ENCODE results near the gene SLC26A11.
"Not testable (repeated sequence)": the region's sequence is repeated elsewhere in the genome, so short reads cannot be mapped to it uniquely, and the experiment has no call there.

Gene SLC26A11

DNA sequence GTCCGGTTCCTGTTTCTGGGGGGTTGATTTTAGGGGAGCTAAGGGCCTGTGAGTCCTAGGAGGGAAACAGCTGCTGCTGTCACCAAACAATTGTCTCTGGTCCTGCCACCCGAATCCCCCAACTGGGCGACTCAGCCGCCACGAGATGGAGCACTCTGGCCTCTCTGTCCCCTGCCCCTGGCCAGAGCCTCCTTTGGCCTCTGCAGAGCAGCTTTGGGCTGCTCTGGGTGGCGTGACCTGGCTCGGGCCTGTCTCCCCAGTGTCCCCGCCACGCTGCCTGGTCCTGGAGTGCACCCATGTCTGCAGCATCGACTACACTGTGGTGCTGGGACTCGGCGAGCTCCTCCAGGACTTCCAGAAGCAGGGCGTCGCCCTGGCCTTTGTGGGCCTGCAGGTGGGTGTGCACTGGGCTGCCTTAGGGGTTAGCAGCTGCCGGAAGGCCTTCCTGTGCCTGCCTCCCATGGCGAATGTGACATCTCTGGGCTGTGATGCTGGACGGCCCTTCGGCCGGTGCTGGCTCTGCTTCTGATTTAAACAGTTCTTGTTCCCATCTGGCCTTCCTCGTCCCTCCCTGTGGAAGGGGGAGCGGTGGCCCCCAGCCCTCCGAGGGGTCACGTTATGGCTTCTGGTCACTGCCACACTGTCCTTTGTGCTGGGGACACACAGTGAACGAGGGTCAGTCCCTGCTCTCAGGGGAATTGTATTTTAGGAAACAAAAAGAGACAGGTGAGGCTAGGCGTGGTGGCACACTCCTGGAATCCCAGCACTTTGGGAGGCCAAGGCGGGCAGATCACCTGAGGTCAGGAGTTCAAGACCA is 28.9 kb downstream of the SLC26A11 start:
- H3K4me1 ChIP-seq (ENCODE audit: control insufficient read depth in 2 of 2, insufficient read depth in 2 of 2, low read length in 2 of 2) = no peaks in the 10 kb centered on the region
- no peaks in the 10 kb centered on the region for H3K27me3 ChIP-seq (ENCODE audit: control insufficient read depth in 2 of 2, insufficient read depth in 2 of 2, low read length in 2 of 2)
- no peak overlapping the region for H3K27ac ChIP-seq (ENCODE audit: low read depth in 2 of 2, low read length in 2 of 2)
- H3K9ac ChIP-seq (ENCODE audit: low read depth in 1 of 2, low read length in 2 of 2) = no peak overlapping the region
- no peak overlapping the region for H3K4me3 ChIP-seq (ENCODE audit: low read length in 2 of 2)
- H3K9me3 ChIP-seq (ENCODE audit: control insufficient read depth in 2 of 2, low read length in 2 of 2) = no peaks in the 10 kb centered on the region
- H3K36me3 ChIP-seq (ENCODE audit: control insufficient read depth in 2 of 2, insufficient read depth in 2 of 2, low read length in 2 of 2) = peaks cover 3 to 5% of the 10 kb centered on the region in 2 donors

DNA sequence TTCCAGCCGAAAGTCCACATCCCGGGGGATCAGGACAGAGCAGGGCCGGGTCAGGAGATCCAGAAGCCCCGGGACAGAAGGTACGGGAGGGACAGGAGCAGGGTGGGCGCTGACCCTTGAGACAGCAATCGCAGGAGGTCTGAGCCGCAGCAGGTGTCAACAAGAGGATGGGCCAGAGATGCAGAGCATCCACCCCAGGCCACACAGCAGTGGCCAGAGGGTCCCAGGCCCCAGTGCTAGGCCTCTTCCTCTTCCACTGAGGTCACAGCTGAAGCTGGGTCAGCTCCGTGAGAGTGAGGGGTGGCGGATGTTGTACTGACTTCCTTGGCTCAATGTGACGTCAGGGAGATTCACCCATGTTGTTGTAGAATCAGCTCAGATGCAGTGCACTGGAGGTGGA is 31.7 kb downstream of the SLC26A11 start:
- H3K27ac ChIP-seq (ENCODE audit: low read depth in 2 of 2, low read length in 2 of 2) = no peak overlapping the region
- peaks cover 0 to 2% of the 10 kb centered on the region in 2 donors for H3K36me3 ChIP-seq (ENCODE audit: control insufficient read depth in 2 of 2, insufficient read depth in 2 of 2, low read length in 2 of 2)
- no peak overlapping the region for H3K9ac ChIP-seq (ENCODE audit: low read depth in 1 of 2, low read length in 2 of 2)
- peaks cover 6 to 8% of the 10 kb centered on the region in 2 donors for H3K4me1 ChIP-seq (ENCODE audit: control insufficient read depth in 2 of 2, insufficient read depth in 2 of 2, low read length in 2 of 2)
- H3K9me3 ChIP-seq (ENCODE audit: control insufficient read depth in 2 of 2, low read length in 2 of 2) = no peaks in the 10 kb centered on the region
- no peaks in the 10 kb centered on the region for H3K27me3 ChIP-seq (ENCODE audit: control insufficient read depth in 2 of 2, insufficient read depth in 2 of 2, low read length in 2 of 2)
- no peak overlapping the region for H3K4me3 ChIP-seq (ENCODE audit: low read length in 2 of 2)

DNA sequence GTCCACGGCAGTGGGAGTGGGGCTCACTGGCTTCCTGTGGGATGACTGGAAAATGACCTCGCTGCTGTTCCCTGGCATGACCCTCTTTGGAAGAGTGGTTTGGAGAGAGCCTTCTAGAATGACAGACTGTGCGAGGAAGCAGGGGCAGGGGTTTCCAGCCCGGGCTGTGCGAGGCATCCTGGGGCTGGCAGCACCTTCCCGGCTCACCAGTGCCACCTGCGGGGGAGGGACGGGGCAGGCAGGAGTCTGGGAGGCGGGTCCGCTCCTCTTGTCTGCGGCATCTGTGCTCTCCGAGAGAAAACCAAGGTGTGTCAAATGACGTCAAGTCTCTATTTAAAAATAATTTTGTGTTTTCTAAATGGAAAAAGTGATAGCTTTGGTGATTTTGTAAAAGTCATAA is 32.6 kb downstream of the SLC26A11 start:
- peaks cover 12% of the 10 kb centered on the region in 2 donors for H3K4me1 ChIP-seq (ENCODE audit: control insufficient read depth in 2 of 2, insufficient read depth in 2 of 2, low read length in 2 of 2)
- peaks cover 0 to 2% of the 10 kb centered on the region in 2 donors for H3K36me3 ChIP-seq (ENCODE audit: control insufficient read depth in 2 of 2, insufficient read depth in 2 of 2, low read length in 2 of 2)
- no peak overlapping the region for H3K27ac ChIP-seq (ENCODE audit: low read depth in 2 of 2, low read length in 2 of 2)
- no peaks in the 10 kb centered on the region for H3K27me3 ChIP-seq (ENCODE audit: control insufficient read depth in 2 of 2, insufficient read depth in 2 of 2, low read length in 2 of 2)
- no peaks in the 10 kb centered on the region for H3K9me3 ChIP-seq (ENCODE audit: control insufficient read depth in 2 of 2, low read length in 2 of 2)
- no peak overlapping the region for H3K9ac ChIP-seq (ENCODE audit: low read depth in 1 of 2, low read length in 2 of 2)
- H3K4me3 ChIP-seq (ENCODE audit: low read length in 2 of 2) = no peak overlapping the region

DNA sequence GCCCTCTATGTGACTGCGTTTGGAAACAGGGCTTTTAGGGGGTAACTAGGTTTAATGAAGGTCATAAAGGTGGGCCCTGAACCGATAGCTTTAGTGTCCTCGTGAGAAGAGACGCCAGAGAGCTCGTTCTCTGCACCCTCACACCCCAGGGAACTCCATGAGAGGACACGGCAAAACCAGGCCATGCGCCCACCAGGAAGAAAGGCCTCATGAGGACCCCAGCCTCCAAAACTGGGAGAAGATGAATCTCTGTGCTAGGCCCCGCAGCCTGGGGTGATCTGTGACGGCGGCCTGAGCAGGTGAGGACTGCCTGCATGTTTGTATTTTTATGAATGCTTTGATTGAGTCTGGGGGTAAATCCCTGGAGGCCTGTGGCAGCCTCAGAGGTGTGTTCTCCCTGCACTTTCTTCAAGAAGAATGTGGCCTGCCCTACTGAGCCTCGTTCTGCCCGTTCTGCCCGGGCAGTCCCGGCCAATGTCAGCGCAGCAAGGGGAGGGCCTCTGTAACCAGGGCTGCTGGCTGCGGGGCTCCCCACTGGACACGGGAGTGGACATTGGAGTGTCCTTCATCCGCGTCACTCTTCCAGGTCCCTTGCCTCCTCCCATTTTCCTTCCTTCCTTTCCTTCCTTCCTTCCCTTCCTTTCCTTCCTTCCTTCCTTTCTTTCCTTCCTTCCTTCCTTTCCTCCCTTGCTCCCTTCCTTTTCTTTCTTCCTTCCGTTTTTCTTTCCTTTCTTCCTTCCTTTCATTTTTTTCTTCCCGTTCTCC is 33.6 kb downstream of the SLC26A11 start:
- Histone ChIP-seq H3K4me1 (ENCODE audit: control insufficient read depth in 2 of 2, insufficient read depth in 2 of 2, low read length in 2 of 2) (peaks cover 12 to 18% of the 10 kb centered on the region in 2 donors), H3K9ac (ENCODE audit: low read depth in 1 of 2, low read length in 2 of 2) (no peak overlapping the region), H3K36me3 (ENCODE audit: control insufficient read depth in 2 of 2, insufficient read depth in 2 of 2, low read length in 2 of 2) (no peaks in the 10 kb centered on the region), H3K9me3 (ENCODE audit: control insufficient read depth in 2 of 2, low read length in 2 of 2) (no peaks in the 10 kb centered on the region), H3K27me3 (ENCODE audit: control insufficient read depth in 2 of 2, insufficient read depth in 2 of 2, low read length in 2 of 2) (no peaks in the 10 kb centered on the region), H3K27ac (ENCODE audit: low read depth in 2 of 2, low read length in 2 of 2) (peak overlapping the region in 1 of 2 donors; percentile 52), H3K4me3 (ENCODE audit: low read length in 2 of 2) (no peak overlapping the region)

DNA sequence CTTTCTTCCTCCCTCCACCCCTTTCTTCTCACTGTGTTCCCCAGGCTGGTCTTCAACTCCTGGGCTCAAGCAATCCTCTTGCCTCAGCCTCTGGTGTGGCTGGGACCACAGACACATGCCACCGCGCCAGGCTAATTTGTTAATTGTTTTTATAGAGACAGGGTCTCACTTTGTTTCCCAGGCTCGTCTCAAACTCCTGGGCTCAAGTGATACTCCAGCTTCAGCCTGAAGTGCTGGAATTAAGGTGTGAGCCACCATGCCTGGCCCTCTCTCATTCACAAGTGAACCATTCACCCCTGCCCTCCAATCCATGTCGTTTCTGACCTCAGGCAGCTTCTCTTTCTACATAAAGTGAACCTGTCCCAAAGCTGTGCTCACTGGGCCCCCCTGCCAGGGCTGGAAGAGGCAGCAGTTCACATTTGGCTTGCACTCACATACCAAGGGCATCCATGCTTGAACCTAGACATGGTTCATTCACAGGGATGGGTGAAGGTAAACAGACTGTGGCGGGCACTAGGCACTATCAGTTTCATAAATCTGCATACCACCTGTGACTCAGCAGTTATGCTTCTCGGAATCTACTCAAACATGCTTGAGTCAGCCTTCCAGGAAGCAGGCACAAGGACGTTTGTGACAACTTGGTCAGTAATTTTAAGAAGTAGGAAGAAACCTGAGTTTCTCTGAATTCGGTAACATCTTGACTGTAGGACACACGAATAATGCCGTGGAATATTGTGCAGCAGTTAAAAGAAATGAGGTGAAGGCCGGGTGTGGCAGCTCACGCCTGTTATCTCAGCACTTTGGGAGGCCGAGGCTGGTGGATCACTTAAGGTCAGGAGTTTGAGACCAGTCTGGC is 34.4 kb downstream of the SLC26A11 start:
- Histone ChIP-seq H3K4me1 (ENCODE audit: control insufficient read depth in 2 of 2, insufficient read depth in 2 of 2, low read length in 2 of 2) (peaks cover 12 to 19% of the 10 kb centered on the region in 2 donors), H3K9ac (ENCODE audit: low read depth in 1 of 2, low read length in 2 of 2) (no peak overlapping the region), H3K27me3 (ENCODE audit: control insufficient read depth in 2 of 2, insufficient read depth in 2 of 2, low read length in 2 of 2) (no peaks in the 10 kb centered on the region), H3K27ac (ENCODE audit: low read depth in 2 of 2, low read length in 2 of 2) (peak overlapping the region; percentile 52 to 57), H3K4me3 (ENCODE audit: low read length in 2 of 2) (no peak overlapping the region), H3K9me3 (ENCODE audit: control insufficient read depth in 2 of 2, low read length in 2 of 2) (no peaks in the 10 kb centered on the region), H3K36me3 (ENCODE audit: control insufficient read depth in 2 of 2, insufficient read depth in 2 of 2, low read length in 2 of 2) (no peaks in the 10 kb centered on the region)

DNA sequence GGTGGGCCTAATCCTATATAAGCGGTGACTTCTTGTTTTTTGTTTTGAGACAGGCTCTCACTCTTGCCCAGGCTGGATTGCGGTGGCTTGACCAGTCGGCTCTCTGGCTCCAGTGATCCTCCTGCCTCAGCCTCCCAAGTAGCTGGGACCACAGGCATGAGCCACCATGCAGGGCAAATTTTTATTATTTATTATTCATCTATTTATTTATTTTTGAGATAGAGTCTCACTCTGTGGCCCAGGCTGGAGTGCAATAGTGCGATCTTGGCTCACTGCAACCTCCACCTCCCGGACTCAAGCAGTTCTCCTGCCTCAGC is 35.8 kb downstream of the SLC26A11 start:
- H3K27ac ChIP-seq (ENCODE audit: low read depth in 2 of 2, low read length in 2 of 2) = no peak overlapping the region
- H3K4me3 ChIP-seq (ENCODE audit: low read length in 2 of 2) = no peak overlapping the region
- peaks cover 16 to 23% of the 10 kb centered on the region in 2 donors for H3K4me1 ChIP-seq (ENCODE audit: control insufficient read depth in 2 of 2, insufficient read depth in 2 of 2, low read length in 2 of 2)
- no peak overlapping the region for H3K9ac ChIP-seq (ENCODE audit: low read depth in 1 of 2, low read length in 2 of 2)
- H3K9me3 ChIP-seq (ENCODE audit: control insufficient read depth in 2 of 2, low read length in 2 of 2) = no peaks in the 10 kb centered on the region
- no peaks in the 10 kb centered on the region for H3K27me3 ChIP-seq (ENCODE audit: control insufficient read depth in 2 of 2, insufficient read depth in 2 of 2, low read length in 2 of 2)
- no peaks in the 10 kb centered on the region for H3K36me3 ChIP-seq (ENCODE audit: control insufficient read depth in 2 of 2, insufficient read depth in 2 of 2, low read length in 2 of 2)

DNA sequence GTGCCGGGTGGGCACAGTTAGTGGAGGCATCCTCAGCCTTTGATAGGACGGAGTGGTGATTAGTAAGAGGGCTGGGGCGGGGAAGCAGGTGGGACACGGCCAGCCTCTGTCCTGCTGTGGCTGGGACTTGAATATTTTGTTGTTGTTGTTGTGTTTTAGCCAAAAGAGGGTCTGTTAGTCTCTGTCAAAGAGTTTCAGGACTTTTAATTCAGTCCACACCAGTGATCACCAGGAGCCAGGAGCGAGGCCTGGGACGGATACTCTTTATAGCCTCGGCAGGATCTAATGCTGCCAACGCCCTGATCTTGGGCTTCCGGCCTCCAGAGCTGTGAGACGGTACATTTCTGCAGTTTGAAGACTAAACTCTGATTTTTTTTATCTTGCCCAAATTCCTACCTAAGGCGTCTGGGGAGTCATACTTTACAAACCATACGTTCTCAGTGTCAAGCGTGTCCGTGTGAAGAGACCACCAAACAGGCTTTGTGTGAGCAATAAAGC is 37.5 kb downstream of the SLC26A11 start:
- Histone ChIP-seq H3K36me3 (ENCODE audit: control insufficient read depth in 2 of 2, insufficient read depth in 2 of 2, low read length in 2 of 2) (no peaks in the 10 kb centered on the region), H3K27me3 (ENCODE audit: control insufficient read depth in 2 of 2, insufficient read depth in 2 of 2, low read length in 2 of 2) (no peaks in the 10 kb centered on the region), H3K27ac (ENCODE audit: low read depth in 2 of 2, low read length in 2 of 2) (peak overlapping the region; percentile 63 to 75), H3K9ac (ENCODE audit: low read depth in 1 of 2, low read length in 2 of 2) (peak overlapping the region in 1 of 2 donors; percentile 50), H3K9me3 (ENCODE audit: control insufficient read depth in 2 of 2, low read length in 2 of 2) (no peaks in the 10 kb centered on the region), H3K4me1 (ENCODE audit: control insufficient read depth in 2 of 2, insufficient read depth in 2 of 2, low read length in 2 of 2) (peaks cover 32 to 37% of the 10 kb centered on the region in 2 donors), H3K4me3 (ENCODE audit: low read length in 2 of 2) (no peak overlapping the region)

DNA sequence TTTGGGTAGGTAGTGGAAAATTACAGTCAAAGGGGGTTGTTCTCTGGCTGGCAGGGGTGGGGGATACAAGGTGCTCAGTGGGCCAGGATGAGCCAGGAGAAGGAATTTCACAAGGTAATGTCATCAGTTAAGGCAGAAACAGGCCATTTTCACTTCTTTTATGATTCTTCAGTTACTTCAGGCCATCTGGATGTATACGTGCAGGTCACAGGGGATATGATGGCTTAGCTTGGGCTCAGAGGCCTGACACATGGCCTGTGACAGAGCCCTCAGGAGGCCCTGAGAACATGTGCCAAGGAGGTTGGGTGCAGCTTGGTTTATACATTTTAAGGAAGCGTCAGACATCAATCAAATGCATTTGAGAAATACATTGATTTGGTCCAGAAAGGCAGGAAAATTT is 38.1 kb downstream of the SLC26A11 start:
- not testable (repeated sequence) for H3K4me3 ChIP-seq (ENCODE audit: low read length in 2 of 2); H3K36me3 ChIP-seq (ENCODE audit: control insufficient read depth in 2 of 2, insufficient read depth in 2 of 2, low read length in 2 of 2); H3K9me3 ChIP-seq (ENCODE audit: control insufficient read depth in 2 of 2, low read length in 2 of 2); H3K27me3 ChIP-seq (ENCODE audit: control insufficient read depth in 2 of 2, insufficient read depth in 2 of 2, low read length in 2 of 2); H3K9ac ChIP-seq (ENCODE audit: low read depth in 1 of 2, low read length in 2 of 2)
- Histone ChIP-seq H3K4me1 (ENCODE audit: control insufficient read depth in 2 of 2, insufficient read depth in 2 of 2, low read length in 2 of 2) (peaks cover 37 to 42% of the 10 kb centered on the region in 2 donors), H3K27ac (ENCODE audit: low read depth in 2 of 2, low read length in 2 of 2) (peak overlapping the region; percentile 63 to 75)

DNA sequence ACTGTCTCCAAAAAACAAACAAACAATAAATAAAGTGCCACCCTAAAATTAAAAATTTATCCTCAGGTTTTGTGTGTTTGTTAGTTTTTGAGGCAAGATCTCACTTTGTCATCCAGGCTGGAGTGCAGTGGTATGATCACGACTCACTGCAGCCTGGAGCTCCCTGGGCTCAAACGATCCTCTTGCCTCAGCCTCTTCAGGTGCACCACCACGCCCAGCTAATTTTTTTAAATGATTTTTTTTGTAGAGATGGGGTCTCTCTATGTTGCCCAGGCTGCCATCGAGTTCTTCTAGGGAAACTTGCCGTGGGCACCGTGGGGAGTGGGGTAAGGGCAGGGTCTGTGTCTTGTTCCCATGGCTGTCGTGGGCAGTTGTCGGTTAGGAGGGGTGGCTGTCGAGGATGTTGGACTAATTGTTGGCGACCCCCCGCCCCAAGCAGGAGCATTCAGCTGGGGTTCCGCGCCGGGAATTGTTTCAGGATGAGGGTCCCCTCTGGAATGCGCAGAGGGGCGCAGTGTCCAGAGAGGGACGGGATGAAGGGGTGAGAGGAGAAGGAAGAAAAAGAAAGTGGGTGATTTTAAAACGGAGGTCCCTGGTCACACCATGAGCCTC is 39.3 kb downstream of the SLC26A11 start:
- no peaks in the 10 kb centered on the region for H3K36me3 ChIP-seq (ENCODE audit: control insufficient read depth in 2 of 2, insufficient read depth in 2 of 2, low read length in 2 of 2)
- H3K4me1 ChIP-seq (ENCODE audit: control insufficient read depth in 2 of 2, insufficient read depth in 2 of 2, low read length in 2 of 2) = peaks cover 46 to 49% of the 10 kb centered on the region in 2 donors
- H3K9me3 ChIP-seq (ENCODE audit: control insufficient read depth in 2 of 2, low read length in 2 of 2) = no peaks in the 10 kb centered on the region
- H3K4me3 ChIP-seq (ENCODE audit: low read length in 2 of 2) = peak overlapping the region; percentile 63 to 66
- H3K9ac ChIP-seq (ENCODE audit: low read depth in 1 of 2, low read length in 2 of 2) = peak overlapping the region; percentile 68 to 76
- H3K27ac ChIP-seq (ENCODE audit: low read depth in 2 of 2, low read length in 2 of 2) = peak overlapping the region; percentile 80 to 85
- no peaks in the 10 kb centered on the region for H3K27me3 ChIP-seq (ENCODE audit: control insufficient read depth in 2 of 2, insufficient read depth in 2 of 2, low read length in 2 of 2)

Data from mucosa of rectum (tissue), 2 donors.